ENCODE data around the gene IFITM5.

The IFITM5 gene

GRCh38 chr11:295351-296170, 3.8 kb downstream of the IFITM5 start:
- DNase-seq (ENCODE audit: low read depth in 2 of 2), result no peak

DNA sequence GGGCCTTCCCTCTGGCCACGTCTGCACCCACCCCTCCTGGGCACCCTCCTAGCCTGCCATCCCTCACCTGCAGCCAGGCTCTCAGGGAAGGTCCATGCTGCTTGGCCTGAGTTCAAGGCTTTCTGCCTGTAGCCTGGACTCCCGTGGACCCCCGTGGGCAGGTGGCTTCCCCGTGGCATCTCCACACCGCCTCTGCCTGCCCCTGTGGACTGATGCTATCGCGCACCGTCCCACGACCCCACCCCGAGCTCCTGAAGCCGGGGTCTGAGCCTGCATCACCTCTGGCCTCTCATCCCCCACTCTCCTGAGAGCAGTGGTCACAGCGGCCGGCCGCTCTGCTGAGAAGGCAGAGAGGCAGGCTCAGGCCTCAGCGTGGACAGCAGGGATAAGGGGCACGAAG, 4.5 kb downstream of the IFITM5 start:
- no peak for DNase-seq (ENCODE audit: low read depth in 2 of 2)

- DNase-seq (ENCODE audit: low read depth in 2 of 2), result no peak
Measured at GRCh38 chr11:293852-294661, 5.3 kb downstream of the IFITM5 start.

- no peak for DNase-seq (ENCODE audit: low read depth in 2 of 2)
Measured at GRCh38 chr11:293271-293851, 6.0 kb downstream of the IFITM5 start.

DNA sequence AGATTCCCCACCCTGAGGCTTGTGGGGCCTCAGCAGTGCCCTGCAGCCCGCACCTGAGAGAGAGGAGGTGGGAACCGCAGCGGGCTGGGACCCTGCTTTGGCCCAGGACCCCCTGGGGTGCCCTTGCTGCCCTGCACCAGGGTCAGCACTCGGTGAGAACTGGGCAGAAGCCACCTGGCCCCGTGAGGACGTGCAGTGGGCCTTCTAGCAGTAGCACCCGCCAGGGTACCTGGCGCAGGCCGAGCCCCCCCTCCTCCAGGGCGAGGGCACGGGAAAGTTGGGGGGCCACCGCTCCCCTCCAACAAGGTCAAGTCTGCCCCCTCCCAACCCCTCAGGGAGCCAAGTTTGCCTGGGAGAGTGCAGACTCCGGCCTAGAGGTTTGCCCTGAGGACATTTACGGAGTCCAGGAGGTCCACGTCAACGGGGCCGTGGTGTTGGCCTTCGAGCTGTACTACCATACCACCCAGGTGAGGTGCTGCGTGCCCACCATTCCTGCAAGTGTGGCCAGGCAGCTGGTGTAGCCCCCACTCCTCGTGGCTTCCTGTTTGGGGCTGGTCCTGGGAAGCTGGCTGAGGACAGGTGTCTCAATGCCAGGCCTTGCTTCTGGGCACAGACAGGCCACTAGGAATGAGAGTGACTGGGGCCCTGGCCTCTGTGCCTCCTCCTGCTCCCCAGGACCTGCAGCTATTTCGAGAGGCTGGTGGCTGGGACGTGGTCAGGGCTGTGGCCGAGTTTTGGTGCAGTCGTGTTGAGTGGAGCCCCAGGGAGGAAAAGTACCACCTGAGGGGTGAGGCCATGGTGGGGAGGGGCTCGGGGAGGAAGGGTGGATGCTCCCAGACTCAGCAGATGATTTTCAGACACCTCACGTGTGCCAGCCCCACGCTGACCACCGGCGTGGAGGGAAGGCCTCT, 6.9 kb downstream of the IFITM5 start:
- no peak for DNase-seq (ENCODE audit: low read depth in 2 of 2)

- no peak for DNase-seq (ENCODE audit: low read depth in 2 of 2)
Measured at GRCh38 chr11:291281-292210, 7.8 kb downstream of the IFITM5 start.

GRCh38 chr11:290621-291231, 8.6 kb downstream of the IFITM5 start:
- no peak for DNase-seq (ENCODE audit: low read depth in 2 of 2)

DNA sequence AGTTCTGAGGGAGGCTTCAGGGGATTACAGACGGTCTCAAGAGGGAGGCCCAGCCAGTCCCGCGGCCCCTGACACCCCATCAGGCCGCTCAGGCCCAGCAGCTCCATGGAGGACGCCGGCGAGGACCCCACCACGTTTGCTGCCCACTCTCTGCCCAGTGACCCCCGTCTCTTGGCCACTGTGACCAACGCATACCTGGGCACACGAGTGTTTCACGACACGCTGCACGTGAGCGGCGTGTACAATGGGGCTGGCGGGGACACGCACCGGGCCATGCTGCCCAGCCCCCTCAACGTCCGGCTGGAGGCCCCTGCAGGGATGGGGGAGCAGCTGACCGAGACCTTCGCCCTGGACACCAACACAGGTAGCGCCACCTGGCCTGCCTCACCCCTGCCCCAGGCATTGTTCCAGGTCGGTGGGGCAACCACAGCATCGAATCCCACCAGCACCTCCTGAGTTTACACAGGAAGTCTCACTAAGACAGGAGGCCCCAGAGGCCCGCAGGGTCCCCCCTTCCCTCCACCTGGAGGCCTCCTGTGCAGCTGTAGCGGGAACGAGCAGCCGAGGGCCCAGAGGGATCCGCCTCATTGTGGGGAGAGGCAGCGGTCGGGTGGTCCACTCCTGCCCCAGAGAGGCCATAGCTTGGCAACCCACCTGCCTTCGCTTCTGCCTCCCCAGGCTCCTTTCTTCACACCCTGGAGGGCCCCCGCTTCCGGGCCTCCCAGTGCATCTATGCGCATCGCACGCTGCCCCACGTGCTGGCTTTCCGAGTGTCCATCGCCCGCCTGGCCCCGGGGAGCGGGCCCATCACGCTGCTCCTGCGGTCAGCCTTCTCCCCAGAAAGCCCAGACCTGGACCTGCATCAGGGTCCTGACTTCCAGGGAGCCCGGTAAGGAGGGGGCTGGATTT, 9.4 kb downstream of the IFITM5 start:
- no peak for DNase-seq (ENCODE audit: low read depth in 2 of 2)

GRCh38 chr11:289398-289711, 10.0 kb downstream of the IFITM5 start:
- DNase-seq (ENCODE audit: low read depth in 2 of 2), result no peak

DNA sequence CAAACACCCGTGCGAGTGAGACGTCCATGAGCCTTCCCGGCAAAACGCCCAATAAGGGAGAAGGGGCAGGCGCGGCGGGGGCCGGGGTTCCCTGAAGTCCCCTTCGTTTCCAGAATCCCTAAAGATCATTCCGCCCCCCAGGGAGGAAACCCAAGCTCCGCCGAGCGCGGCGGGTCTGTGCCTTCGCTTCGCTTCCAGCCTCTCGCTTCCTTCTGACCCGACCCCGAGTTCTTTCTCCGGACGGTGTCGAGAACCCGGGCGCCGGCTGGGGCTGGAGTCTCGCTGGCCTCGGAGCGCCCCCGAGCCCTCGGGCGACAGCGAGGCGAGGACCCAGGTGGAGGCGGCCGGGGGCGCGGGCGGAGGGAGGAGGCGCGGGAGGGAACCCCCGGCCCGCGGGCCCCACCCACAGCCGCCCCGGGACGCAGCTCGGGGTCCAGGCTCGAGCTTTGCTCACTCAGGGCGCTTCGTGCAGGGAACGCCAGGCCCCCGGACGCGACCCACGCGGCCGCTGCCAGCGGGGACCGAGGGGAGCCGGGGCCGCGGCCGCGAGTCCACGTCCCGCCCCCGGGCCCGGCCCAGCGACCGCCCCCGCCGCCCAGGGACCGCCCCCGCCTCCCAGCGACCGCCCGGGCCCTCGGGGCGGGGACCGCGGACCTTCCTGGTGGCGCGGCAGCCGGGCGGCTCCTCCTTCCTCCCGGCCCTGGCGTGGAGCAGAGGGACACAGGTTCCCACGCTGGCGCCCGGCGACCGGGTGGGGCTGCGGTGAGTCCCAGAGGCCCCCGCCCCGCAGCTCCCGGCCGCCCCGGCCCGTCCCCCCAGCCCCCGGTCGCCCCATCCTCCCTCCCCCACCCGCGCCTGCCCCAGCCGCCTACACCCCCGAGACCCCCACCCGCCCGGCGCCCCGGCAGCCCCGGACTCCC, 10.6 kb downstream of the IFITM5 start, which contains the start of gene PGGHG:
Gene PGGHG (plus strand): TSS at position 649 of the 920 bp plus-strand sequence. CDS start 691 bp downstream, outside the sequence.
- no peak for DNase-seq (ENCODE audit: low read depth in 2 of 2)

DNA sequence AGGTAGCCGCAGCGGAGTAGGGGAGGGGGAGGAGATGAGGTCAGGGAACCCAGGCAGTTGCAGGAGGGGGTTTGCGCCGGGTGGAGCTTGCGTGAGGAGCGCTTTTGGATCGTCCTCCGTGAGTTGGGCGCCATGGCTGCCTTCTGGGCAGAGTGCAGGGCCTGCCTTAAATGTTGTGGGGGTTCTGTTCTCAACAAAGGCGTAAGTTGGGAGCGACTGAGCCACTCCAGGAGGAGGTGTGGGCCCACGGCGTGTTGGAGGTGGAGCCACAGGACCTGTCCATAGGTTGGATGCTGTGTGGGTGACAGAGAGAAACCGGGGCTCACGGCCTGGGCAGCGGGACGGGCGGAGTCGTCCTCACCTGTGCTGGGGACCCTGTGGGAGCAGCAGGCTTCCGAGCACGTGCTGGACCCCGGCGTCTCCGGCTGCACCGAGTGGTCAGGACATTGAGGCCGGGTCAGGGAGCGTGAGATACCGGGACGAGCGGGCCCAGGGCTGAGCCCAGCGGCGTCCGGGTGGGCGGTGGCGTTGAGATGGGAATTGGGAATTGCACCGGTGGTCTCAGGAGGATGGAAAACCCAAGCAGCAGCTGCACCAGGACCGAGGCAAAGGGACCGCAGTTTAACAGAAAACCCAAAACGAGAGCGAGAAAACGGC, 11.4 kb downstream of the IFITM5 start:
- DNase-seq (ENCODE audit: low read depth in 2 of 2), result no peak

GRCh38 chr11:286977-287820, 12.1 kb downstream of the IFITM5 start:
- DNase-seq (ENCODE audit: low read depth in 2 of 2), result peak in 1 of 2 donors; percentile 76

- no peak for DNase-seq (ENCODE audit: low read depth in 2 of 2)
Measured at GRCh38 chr11:285894-286220, 13.5 kb downstream of the IFITM5 start.

- no peak for DNase-seq (ENCODE audit: low read depth in 2 of 2)
Measured at GRCh38 chr11:285021-285893, 14.1 kb downstream of the IFITM5 start.

Data from stimulated activated CD4-positive, alpha-beta T cell treated with anti-CD3 and anti-CD28 coated beads, Interleukin-1b, Interleukin-23, amount 100 ng/mL, for 1 hour (primary cell).